Heart left ventricle (tissue), 13 donors: ENCODE results near the gene TALDO1.

Experiments used
- CTCF ChIP-seq, 12 donors: fragments of 200-600 bp; sonication (generic) in 4 of 12; IDR thresholded peaks; one replicate each; pipeline versions ENCODE4 v1.5.0 to v1.8.0; 2018 to 2022; ENCODE audit warnings: antibody characterized with exemption in 12 of 12, mild to moderate bottlenecking in 5 of 12
- POLR2A ChIP-seq, 2 donors: fragments of 450-650 bp; IDR thresholded peaks; one replicate each; pipeline ENCODE4 v1.6.1; 2017; ENCODE audit warnings: antibody characterized with exemption in 2 of 2, mild to moderate bottlenecking in 2 of 2, moderate library complexity in 2 of 2
- donor health status: ischemic (EF 13 %, LVEDD 7.1; RV severe dilation, severe dysfunction).
- donor health status: DM: no; HTN: yes; CAD: no.
- donor health status: DM: no; HTN: no; CAD: no.
- donor health status: ischemic (EF 25% LVEDD 6.9; RV normal size, moderate dysfunction).
- donor health status: ischemic (EF 25% LVEDD 5.7; RV mildly dilated, moderate dysfunction).
- donor health status: ischemic (EF 35%, LVEDD 5.7; RV mildly dilated, moderate dysfunction).
- donor health status: nonischemic (EF 11% LVEDD 7.7; RV severe dilation, severe dysfunction).
- donor health status: DM: yes; HTN: yes; CAD: no.
- donor health status: PGD.
- donor health status: ischemic (EF 29% LVEDD 5.4; RV normal size, mild dysfunction).
- donor health status: nonischemic (EF 23%, LVEDD 6.1; RV moderate dilation, normal function).

GRCh38 chr11:704228-704674, 43.0 kb upstream of the TALDO1 start:
- no peak for TF ChIP-seq CTCF (IDR thresholded peaks at IDR 0.05)
- no peak for TF ChIP-seq POLR2A (IDR thresholded peaks at IDR 0.05)
